ENCODE measurements around the gene BEND5. TPM values are rescaled to one million over a fixed set of nuclear protein-coding genes. Genes with fewer than 3 reads are reported as not detected.

BEND5 gene
- total RNA-seq, 2 donors from 2014 or later, result 4.9 to 5.2 TPM

- no peak for DNase-seq (ENCODE audit: low spot score)
- Histone ChIP-seq H3K36me3 (no peaks in the 10 kb centered on the region), H3K27ac (no peak overlapping the region), H3K4me3 (no peak overlapping the region), H3K27me3 (replicated peaks; ENCODE audit: insufficient read depth) (no peaks in the 10 kb centered on the region), H3K4me1 (replicated peaks) (no peaks in the 10 kb centered on the region), H3K9me3 (no peaks in the 10 kb centered on the region)
- intact Hi-C loops (cut with DNase I), result no loop called here
- TF ChIP-seq POLR2AphosphoS5 (IDR thresholded peaks at IDR 0.05) (no peak), CTCF (IDR thresholded peaks at IDR 0.05) (no peak), POLR2A (IDR thresholded peaks at IDR 0.05) (no peak)
- 74% methylated on average over 2 of the region's 2 CpGs for WGBS
These were observed 81.5 kb downstream of the BEND5 start for GRCh38 chr1:48695161-48695560.

GRCh38 chr1:48693674-48694320 is 82.9 kb downstream of the BEND5 start:
- DNase-seq (ENCODE audit: low spot score), result no peak
- 58% methylated on average over 12 of the region's 12 CpGs for WGBS
- H3K27ac ChIP-seq, result no peak overlapping the region

GRCh38 chr1:48693180-48693579 is 83.5 kb downstream of the BEND5 start:
- Histone ChIP-seq H3K4me1 (replicated peaks) (no peaks in the 10 kb centered on the region), H3K27ac (no peak overlapping the region), H3K4me3 (no peak overlapping the region), H3K27me3 (replicated peaks; ENCODE audit: insufficient read depth) (no peaks in the 10 kb centered on the region), H3K36me3 (no peaks in the 10 kb centered on the region), H3K9me3 (no peaks in the 10 kb centered on the region)
- TF ChIP-seq POLR2A (IDR thresholded peaks at IDR 0.05) (no peak), CTCF (IDR thresholded peaks at IDR 0.05) (no peak), POLR2AphosphoS5 (IDR thresholded peaks at IDR 0.05) (no peak)
- intact Hi-C loops (cut with DNase I), result no loop called here
- WGBS, result 43% methylated on average over 11 of the region's 11 CpGs
- DNase-seq (ENCODE audit: low spot score), result no peak

More at GRCh38 chr1:48693674-48694320, 82.9 kb downstream of the BEND5 start:
- Histone ChIP-seq H3K4me1 (replicated peaks) (no peaks in the 10 kb centered on the region), H3K27me3 (replicated peaks; ENCODE audit: insufficient read depth) (no peaks in the 10 kb centered on the region), H3K36me3 (no peaks in the 10 kb centered on the region), H3K9me3 (no peaks in the 10 kb centered on the region), H3K4me3 (no peak overlapping the region)
- no peak for TF ChIP-seq CTCF (IDR thresholded peaks at IDR 0.05)
- TF ChIP-seq POLR2A (IDR thresholded peaks at IDR 0.05), result no peak
- TF ChIP-seq POLR2AphosphoS5 (IDR thresholded peaks at IDR 0.05), result no peak
- intact Hi-C loops (cut with DNase I), result no loop called here

GRCh38 chr1:48692235-48692634 is 84.5 kb downstream of the BEND5 start:
- no peaks in the 10 kb centered on the region for H3K4me1 ChIP-seq (replicated peaks)

More at GRCh38 chr1:48692235-48692634, 84.5 kb downstream of the BEND5 start:
- DNase-seq (ENCODE audit: low spot score), result no peak
- no peaks in the 10 kb centered on the region for H3K36me3 ChIP-seq
- no peak overlapping the region for H3K4me3 ChIP-seq
- no peaks in the 10 kb centered on the region for H3K9me3 ChIP-seq
- TF ChIP-seq POLR2AphosphoS5 (IDR thresholded peaks at IDR 0.05) (no peak), CTCF (IDR thresholded peaks at IDR 0.05) (no peak), POLR2A (IDR thresholded peaks at IDR 0.05) (no peak)
- WGBS, result 60% methylated on average over 9 of the region's 9 CpGs
- H3K27me3 ChIP-seq (replicated peaks; ENCODE audit: insufficient read depth), result no peaks in the 10 kb centered on the region
- intact Hi-C loops (cut with DNase I), result no loop called here
- H3K27ac ChIP-seq, result no peak overlapping the region

Data from prostate gland (tissue), 2 donors.